Fibroblast of skin of right biceps (primary cell): ENCODE data around the gene PNO1.
"Not testable (repeated sequence)": the region's sequence is repeated elsewhere in the genome, so short reads cannot be mapped to it uniquely, and the experiment has no call there.

ENCODE experiments used
- DNase-seq: peaks from one replicate; pipeline ENCODE4 v3.0.0-alpha.2; 2013

PNO1 gene

GRCh38 chr2:68158134-68158447 is 403 bp downstream of the PNO1 start:
- no peak for DNase-seq

DNA sequence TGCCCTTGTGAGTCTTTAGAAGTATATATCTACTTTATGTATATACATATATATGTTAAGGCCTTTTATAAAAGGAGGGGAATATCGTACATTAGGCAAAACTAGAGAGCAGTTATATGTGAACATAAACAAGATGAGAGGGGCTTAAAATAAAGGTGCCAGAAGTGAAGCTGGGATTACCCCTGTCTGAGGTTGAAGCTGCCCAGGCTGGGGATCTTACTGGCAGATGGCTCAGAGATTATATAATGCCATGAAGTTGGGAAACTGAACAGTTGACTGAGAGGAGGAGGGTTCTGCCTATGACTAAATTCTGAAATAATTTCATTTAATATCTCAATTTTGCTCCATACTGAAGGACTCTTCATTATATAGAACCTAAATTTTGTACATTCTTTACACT is 6.0 kb downstream of the PNO1 start:
- DNase-seq: no peak

DNA sequence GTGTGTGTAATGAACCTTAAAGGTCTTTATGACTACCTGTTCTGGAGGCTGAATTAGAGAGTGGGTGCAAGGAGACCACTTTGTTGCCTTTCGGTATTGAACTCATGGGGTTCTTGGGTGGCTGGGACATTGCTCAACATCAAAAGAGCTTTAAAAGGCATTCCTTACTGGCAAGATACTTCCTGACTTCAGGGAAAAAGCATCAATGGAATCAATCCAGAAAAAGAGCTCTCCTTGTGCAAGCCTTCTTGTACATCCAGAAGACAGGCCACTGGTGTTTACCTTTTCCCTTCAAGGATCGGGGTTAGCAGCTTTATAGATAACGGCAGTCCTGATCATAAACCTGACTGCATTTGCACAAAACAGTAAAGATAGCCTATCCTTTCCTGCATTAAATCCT is 9.5 kb downstream of the PNO1 start:
- DNase-seq: no peak

DNA sequence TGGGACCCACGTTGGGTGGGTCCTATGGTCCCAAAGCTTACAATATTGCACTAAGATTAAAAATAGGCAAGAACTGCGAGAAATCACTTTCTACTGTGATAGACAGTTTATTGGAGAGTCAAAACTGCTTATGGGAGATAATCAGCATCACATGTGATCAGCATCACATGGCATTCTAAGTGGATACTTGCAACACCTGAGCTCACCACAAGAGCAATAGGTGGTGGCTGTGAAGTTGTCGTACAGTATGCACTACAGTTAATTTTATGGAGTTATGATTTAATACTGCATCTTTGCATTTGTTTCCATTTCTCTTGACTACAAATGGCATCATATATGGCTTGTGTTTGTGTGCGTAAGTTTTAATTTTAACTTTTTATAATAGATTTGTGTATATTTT is 11.6 kb downstream of the PNO1 start:
- no peak for DNase-seq

GRCh38 chr2:68171146-68171545 is 13.5 kb downstream of the PNO1 start:
- no peak for DNase-seq

- no peak for DNase-seq
These were observed 14.0 kb downstream of the PNO1 start for GRCh38 chr2:68171684-68172083.

GRCh38 chr2:68172521-68172920 is 14.8 kb downstream of the PNO1 start:
- no peak for DNase-seq

- no peak for DNase-seq
These were observed 15.5 kb downstream of the PNO1 start for GRCh38 chr2:68172990-68173700.

- DNase-seq: not testable (repeated sequence)
These were observed 17.5 kb downstream of the PNO1 start for GRCh38 chr2:68175210-68175609.

- DNase-seq: no peak
These were observed 19.0 kb downstream of the PNO1 start for GRCh38 chr2:68176657-68177056.

- no peak for DNase-seq
These were observed 19.9 kb downstream of the PNO1 start for GRCh38 chr2:68177541-68177940.

GRCh38 chr2:68178432-68178831 is 20.7 kb downstream of the PNO1 start:
- DNase-seq: no peak

- no peak for DNase-seq
These were observed 21.4 kb downstream of the PNO1 start for GRCh38 chr2:68178954-68179627.

GRCh38 chr2:68182902-68183301 is 25.2 kb downstream of the PNO1 start:
- no peak for DNase-seq

DNA sequence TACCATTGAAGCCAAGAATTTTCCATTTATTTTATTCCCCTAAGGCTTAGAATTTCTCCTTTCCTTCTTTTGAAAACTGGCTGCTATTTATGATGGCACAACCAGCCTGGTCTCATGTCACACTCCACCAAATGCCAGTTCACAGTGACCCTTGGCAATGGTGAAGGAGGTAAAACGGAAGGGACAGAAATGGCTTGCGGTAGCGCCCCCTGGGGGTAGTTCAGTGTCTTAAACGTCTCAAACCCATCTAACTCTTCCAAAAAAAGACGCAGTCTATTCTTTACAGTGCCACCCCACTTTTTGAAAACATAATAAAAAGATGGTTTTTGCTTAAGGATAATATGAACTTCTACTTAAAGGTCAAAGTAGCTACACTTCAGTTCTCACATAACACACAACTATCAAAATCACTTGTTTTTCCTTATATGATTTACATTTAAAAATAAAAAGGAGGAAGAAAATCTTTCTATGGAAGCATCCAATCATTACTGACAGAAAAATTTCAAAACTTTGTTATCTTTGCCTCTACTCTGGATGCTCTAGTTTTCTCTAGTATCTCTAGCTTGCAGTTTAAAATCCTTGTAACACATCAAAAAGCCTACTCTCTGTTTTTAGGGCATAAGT is 28.0 kb downstream of the PNO1 start:
- DNase-seq: peak; percentile 40

GRCh38 chr2:68187329-68187728 is 29.6 kb downstream of the PNO1 start:
- DNase-seq: no peak

DNA sequence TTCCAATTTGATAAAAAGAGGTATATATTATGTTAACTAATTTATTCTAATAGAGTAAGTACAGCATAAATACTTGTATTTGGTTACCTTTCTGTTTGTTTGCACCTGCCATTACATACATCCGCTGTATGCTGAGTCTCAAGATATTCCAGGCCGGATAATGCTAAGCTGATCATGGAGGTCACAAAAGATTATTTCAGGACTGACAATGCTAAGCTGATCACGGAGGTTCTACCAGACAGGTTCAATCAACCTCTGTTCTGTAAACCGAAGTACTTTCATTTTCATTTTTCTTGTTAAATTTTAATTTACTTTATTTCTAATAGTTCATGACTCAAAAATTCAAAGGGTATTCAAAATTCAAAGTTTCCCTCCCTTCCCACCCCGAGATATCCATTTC is 31.1 kb downstream of the PNO1 start:
- DNase-seq: no peak

- DNase-seq: no peak
These were observed 32.5 kb downstream of the PNO1 start for GRCh38 chr2:68189991-68190784.

- peak; percentile 80 for DNase-seq
These were observed 33.5 kb downstream of the PNO1 start for GRCh38 chr2:68190991-68191731.

DNA sequence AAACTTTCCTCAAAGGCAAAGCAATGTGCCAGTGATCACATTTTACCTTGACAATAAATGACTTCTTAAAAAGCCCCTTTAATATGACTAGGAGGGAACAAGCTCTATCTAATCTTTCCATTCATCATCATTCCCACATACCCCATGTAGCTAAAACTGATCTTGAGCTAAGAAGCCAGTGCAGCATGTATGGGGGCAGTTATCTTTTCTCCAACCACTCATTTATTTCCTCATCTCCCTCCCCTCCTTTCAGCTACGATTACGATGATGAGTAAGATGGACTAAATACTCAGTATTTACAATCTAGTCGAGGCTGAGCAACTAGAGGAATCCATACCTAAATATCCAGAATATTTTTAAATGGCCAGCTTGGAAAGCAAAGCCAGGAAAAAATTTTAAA is 35.5 kb downstream of the PNO1 start:
- no peak for DNase-seq

GRCh38 chr2:68193787-68194372 is 36.2 kb downstream of the PNO1 start:
- peak; percentile 62 for DNase-seq

GRCh38 chr2:68195096-68195495 is 37.4 kb downstream of the PNO1 start:
- peak; percentile 9 for DNase-seq
